ENCODE results near the gene MTG1.
"Not testable (repeated sequence)": the region's sequence is repeated elsewhere in the genome, so short reads cannot be mapped to it uniquely, and the experiment has no call there.

MTG1 gene

DNA sequence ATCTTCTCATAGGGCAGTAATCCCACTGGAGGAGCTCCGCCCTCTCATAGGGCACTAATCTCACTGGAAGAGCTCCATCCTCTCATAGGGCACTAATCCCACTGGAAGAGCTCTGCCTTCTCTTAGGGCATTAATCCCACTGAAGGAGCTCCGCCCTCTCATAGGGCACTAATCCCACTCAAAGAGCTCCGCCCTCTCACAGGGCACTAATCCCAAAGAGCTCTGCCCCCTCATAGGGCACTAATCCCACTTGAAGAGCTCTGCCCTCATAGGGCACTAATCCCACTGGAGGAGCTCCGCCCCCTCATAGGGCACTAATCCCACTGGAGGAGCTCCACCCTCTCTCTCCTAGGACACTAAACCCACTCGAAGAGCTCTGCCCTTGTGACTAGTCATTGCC is 32.7 kb upstream of the MTG1 start:
- no peak overlapping the region for H3K4me3 ChIP-seq (ENCODE audit: low read length)
- peaks cover 45% of the 10 kb centered on the region for H3K36me3 ChIP-seq (ENCODE audit: control insufficient read depth, insufficient read depth, low read length, severe bottlenecking)
- H3K9ac ChIP-seq (ENCODE audit: low read length), result no peak overlapping the region
- no peaks in the 10 kb centered on the region for H3K27me3 ChIP-seq (replicated peaks; ENCODE audit: control insufficient read depth, insufficient read depth, low read length)
- no peaks in the 10 kb centered on the region for H3K9me3 ChIP-seq (ENCODE audit: control insufficient read depth, low read length)
- H3K4me1 ChIP-seq (ENCODE audit: control insufficient read depth, insufficient read depth, low read length), result no peaks in the 10 kb centered on the region
- no peak for DNase-seq (ENCODE audit: low read depth)

DNA sequence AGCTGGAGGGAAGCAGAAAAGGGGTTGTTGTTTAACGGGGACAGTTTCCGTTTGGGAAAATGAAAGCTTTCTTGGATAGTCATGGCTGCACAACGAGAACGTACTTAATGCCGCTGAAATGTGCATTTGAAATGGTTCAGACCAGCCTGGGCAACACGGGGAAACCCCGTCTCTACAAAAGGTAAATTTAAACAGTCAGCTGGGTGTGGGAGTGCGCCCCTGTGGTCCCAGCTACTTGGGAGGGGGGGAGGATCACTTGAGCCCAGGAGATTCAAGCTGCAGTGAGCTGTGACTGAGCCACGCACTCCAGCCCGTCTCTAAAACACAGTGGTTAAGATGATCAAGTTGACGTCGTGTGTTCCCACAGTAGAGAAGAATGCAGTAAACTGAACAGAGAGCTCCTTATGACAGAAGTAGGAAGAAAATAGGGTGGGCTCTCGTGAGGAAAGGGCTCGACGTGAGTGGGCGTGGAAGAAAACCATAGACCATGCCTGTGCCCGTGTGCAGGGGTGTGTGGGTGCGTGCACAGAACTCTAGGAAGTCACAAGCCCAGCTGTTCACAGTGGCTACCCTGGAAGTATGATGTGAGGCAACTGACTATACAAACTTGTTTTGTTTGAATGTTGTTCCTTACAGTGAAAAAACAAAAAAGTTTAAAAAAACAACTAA is 32.0 kb upstream of the MTG1 start:
- H3K9ac ChIP-seq (ENCODE audit: low read length), result no peak overlapping the region
- H3K9me3 ChIP-seq (ENCODE audit: control insufficient read depth, low read length), result no peaks in the 10 kb centered on the region
- peaks cover 52% of the 10 kb centered on the region for H3K36me3 ChIP-seq (ENCODE audit: control insufficient read depth, insufficient read depth, low read length, severe bottlenecking)
- H3K27me3 ChIP-seq (replicated peaks; ENCODE audit: control insufficient read depth, insufficient read depth, low read length), result no peaks in the 10 kb centered on the region
- H3K4me3 ChIP-seq (ENCODE audit: low read length), result no peak overlapping the region
- H3K4me1 ChIP-seq (ENCODE audit: control insufficient read depth, insufficient read depth, low read length), result no peaks in the 10 kb centered on the region
- no peak for DNase-seq (ENCODE audit: low read depth)

DNA sequence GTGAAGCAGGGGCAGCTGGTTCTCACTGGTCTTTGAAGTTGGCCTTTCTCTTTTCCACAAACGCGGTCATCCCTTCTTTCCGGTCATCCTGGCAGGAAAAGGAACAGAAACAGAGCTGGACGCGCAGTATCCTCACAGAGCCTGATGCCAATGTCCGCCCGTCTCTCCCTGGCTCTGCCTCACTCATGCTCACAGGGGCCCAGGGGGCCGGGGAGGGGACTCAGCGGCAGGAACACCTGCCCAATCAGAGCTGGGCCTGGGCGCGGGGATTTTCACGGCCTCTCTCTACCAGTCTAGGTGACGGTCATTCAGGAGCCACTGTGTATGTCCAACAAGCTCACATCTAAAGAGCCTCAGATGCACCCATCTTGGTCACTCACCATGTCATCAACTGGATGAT is 31.1 kb upstream of the MTG1 start:
- Histone ChIP-seq H3K9me3 (ENCODE audit: control insufficient read depth, low read length) (no peaks in the 10 kb centered on the region), H3K4me1 (ENCODE audit: control insufficient read depth, insufficient read depth, low read length) (no peaks in the 10 kb centered on the region), H3K9ac (ENCODE audit: low read length) (no peak overlapping the region), H3K36me3 (ENCODE audit: control insufficient read depth, insufficient read depth, low read length, severe bottlenecking) (peaks cover 55% of the 10 kb centered on the region), H3K4me3 (ENCODE audit: low read length) (no peak overlapping the region), H3K27me3 (replicated peaks; ENCODE audit: control insufficient read depth, insufficient read depth, low read length) (no peaks in the 10 kb centered on the region)
- DNase-seq (ENCODE audit: low read depth), result no peak

DNA sequence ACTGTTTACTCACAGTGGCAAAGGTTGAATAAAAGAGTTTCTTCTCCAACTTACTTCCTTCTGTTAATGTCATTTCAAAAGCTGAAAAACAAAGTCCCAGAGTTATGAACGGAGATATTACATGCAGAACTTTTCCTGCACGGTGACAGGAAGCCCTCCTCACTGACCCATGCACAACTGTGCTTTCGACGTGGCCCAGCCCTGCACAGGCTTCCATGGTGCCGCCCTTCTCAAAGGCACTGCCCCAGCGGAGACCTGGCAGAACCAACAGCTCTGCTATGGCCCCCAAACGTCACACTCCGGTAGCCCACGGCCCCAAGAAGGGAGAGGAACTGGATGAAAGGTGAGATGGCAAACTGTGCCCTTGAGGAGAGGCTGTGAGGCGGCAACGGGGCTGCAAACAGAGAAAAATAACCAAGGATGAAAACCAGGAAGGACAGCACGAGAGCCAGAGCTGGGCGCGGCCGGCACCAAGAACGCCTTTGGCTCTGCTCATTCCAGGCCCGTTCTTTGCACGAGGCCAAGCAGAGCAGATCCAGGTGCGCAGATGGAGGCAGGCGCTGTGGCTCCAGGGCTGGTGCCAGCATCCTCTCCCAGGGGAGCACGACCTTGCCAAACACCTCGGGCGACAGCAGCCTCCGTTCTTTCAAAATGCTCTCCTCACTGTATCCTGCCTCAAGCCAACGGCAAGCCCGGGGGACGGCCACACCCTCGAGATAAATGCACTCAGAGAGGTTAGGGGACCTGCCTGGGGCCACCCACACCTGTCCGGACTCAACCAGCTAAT is 29.1 kb upstream of the MTG1 start:
- no peak overlapping the region for H3K4me3 ChIP-seq (ENCODE audit: low read length)
- no peaks in the 10 kb centered on the region for H3K9me3 ChIP-seq (ENCODE audit: control insufficient read depth, low read length)
- H3K27me3 ChIP-seq (replicated peaks; ENCODE audit: control insufficient read depth, insufficient read depth, low read length), result no peaks in the 10 kb centered on the region
- H3K4me1 ChIP-seq (ENCODE audit: control insufficient read depth, insufficient read depth, low read length), result no peaks in the 10 kb centered on the region
- DNase-seq (ENCODE audit: low read depth), result no peak
- no peak overlapping the region for H3K9ac ChIP-seq (ENCODE audit: low read length)
- peaks cover 75% of the 10 kb centered on the region for H3K36me3 ChIP-seq (ENCODE audit: control insufficient read depth, insufficient read depth, low read length, severe bottlenecking)

DNA sequence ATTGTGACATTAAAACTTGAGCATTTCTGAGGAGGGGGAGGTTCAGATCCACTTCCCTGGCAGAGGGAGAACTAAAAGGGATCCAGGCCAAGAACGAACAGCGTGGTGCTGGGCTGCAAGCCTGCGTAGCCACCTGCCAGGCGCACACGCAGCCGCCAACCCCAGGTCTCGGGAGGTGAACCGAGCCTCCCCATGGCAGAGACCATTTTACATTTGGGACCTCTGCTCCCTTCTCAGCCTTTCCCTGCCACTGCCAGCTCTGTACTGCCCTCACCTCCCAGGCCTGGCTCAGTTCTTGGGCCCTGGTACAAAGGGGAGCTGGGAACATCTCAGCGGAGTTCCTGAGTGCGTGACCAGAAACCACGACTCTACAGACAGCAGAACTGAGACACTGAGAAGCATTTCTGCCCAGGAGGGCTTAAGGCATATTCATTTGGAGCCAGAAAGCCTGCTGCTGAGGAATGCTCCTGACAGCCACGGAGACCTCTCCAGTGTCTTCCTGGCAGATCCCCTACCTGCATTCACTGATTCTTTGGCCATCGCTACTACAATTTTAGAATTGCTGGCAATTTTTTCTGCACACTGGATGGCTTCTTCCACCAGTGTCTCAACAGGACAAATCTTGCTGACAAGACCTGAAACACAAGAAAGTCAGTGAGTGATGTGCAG is 28.4 kb upstream of the MTG1 start:
- no peaks in the 10 kb centered on the region for H3K4me1 ChIP-seq (ENCODE audit: control insufficient read depth, insufficient read depth, low read length)
- no peaks in the 10 kb centered on the region for H3K27me3 ChIP-seq (replicated peaks; ENCODE audit: control insufficient read depth, insufficient read depth, low read length)
- no peak overlapping the region for H3K4me3 ChIP-seq (ENCODE audit: low read length)
- peaks cover 82% of the 10 kb centered on the region for H3K36me3 ChIP-seq (ENCODE audit: control insufficient read depth, insufficient read depth, low read length, severe bottlenecking)
- no peak overlapping the region for H3K9ac ChIP-seq (ENCODE audit: low read length)
- no peaks in the 10 kb centered on the region for H3K9me3 ChIP-seq (ENCODE audit: control insufficient read depth, low read length)
- no peak for DNase-seq (ENCODE audit: low read depth)

DNA sequence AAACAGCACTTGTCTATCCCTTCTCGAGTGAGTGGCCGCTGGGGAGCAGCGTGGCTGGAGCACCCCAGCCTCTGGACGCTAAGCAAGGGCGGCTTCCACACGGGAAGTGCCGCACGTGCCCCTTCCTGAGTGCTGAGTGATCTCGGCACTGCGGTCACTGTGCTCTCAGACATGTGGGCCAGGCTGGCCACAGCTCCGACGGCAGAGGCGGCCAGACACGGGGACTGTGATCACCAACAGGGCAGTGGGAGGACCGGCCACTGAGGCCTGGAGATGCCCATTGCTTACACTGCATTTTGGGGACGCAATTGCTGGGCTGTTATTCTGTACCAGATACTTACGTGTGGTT is 27.9 kb upstream of the MTG1 start:
- Histone ChIP-seq H3K4me1 (ENCODE audit: control insufficient read depth, insufficient read depth, low read length) (no peaks in the 10 kb centered on the region), H3K9me3 (ENCODE audit: control insufficient read depth, low read length) (no peaks in the 10 kb centered on the region), H3K9ac (ENCODE audit: low read length) (no peak overlapping the region), H3K4me3 (ENCODE audit: low read length) (no peak overlapping the region), H3K36me3 (ENCODE audit: control insufficient read depth, insufficient read depth, low read length, severe bottlenecking) (peaks cover 84% of the 10 kb centered on the region), H3K27me3 (replicated peaks; ENCODE audit: control insufficient read depth, insufficient read depth, low read length) (no peaks in the 10 kb centered on the region)
- no peak for DNase-seq (ENCODE audit: low read depth)

DNA sequence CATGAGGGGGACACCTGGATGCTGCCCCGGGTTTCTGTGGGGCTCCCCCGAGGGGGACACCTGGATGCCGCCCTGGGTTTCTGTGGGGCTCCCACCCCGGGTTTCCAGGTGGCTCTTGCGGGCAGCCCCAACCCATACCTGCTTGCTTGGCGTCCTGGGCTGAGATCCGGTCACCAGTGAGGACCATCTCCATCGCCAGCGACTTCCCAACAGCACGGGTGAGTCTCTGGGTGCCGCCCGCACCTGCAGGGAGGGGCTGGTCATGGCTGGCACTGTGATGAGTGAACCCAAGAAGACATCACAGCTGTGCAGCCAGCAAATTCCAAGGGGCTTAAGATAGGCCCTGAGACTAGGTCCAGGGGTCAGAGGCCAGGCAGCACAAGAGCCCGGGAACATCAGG is 27.2 kb upstream of the MTG1 start:
- no peak for DNase-seq (ENCODE audit: low read depth)
- no peaks in the 10 kb centered on the region for H3K9me3 ChIP-seq (ENCODE audit: control insufficient read depth, low read length)
- no peak overlapping the region for H3K9ac ChIP-seq (ENCODE audit: low read length)
- H3K4me3 ChIP-seq (ENCODE audit: low read length), result no peak overlapping the region
- no peaks in the 10 kb centered on the region for H3K27me3 ChIP-seq (replicated peaks; ENCODE audit: control insufficient read depth, insufficient read depth, low read length)
- peaks cover 87% of the 10 kb centered on the region for H3K36me3 ChIP-seq (ENCODE audit: control insufficient read depth, insufficient read depth, low read length, severe bottlenecking)
- H3K4me1 ChIP-seq (ENCODE audit: control insufficient read depth, insufficient read depth, low read length), result peaks cover 5% of the 10 kb centered on the region

DNA sequence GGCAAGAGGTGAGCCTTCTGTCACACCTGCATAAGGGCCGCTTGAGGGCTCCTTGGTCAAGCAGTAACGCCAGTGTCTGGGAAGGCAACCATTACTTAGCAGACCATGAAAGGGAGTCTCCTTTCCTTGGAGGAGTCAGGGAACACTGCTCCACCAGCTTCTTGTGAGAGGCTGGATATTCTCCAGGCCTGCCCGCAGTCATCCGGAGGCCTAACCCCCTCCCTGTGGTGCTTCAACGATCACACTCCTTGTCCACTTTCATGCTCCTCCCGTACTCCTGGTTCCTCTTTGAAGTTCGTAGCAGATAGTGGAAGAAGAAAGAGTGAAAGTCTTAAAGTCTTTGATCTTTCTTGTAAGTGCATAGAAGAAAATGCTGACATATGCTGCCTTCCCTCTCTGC is 26.5 kb upstream of the MTG1 start:
- not testable (repeated sequence) for H3K27me3 ChIP-seq (replicated peaks; ENCODE audit: control insufficient read depth, insufficient read depth, low read length); DNase-seq (ENCODE audit: low read depth); H3K9me3 ChIP-seq (ENCODE audit: control insufficient read depth, low read length); H3K9ac ChIP-seq (ENCODE audit: low read length); H3K4me3 ChIP-seq (ENCODE audit: low read length)
- Histone ChIP-seq H3K4me1 (ENCODE audit: control insufficient read depth, insufficient read depth, low read length) (peaks cover 12% of the 10 kb centered on the region), H3K36me3 (ENCODE audit: control insufficient read depth, insufficient read depth, low read length, severe bottlenecking) (peaks cover 80% of the 10 kb centered on the region)

DNA sequence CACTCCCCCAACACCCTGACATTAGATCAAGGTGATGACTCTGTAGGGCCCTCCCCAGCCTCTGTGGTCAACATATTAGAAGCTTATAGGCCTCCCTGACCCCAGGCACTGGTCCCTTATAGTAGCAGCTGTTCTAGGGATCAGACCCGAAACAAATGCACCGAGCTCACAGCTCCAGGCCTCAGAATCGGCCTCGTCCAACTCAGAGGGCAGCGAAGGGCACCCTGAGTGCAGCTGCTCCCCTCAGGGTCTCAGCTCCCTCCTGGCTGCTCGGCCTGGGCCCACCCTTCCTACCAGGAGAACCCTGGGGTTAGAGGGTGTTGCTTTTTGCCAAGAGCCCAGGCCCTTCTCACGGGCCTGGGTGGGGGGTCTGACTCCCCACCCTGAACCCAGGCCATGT is 25.8 kb upstream of the MTG1 start:
- H3K9me3 ChIP-seq (ENCODE audit: control insufficient read depth, low read length), result no peaks in the 10 kb centered on the region
- H3K36me3 ChIP-seq (ENCODE audit: control insufficient read depth, insufficient read depth, low read length, severe bottlenecking), result peaks cover 73% of the 10 kb centered on the region
- DNase-seq (ENCODE audit: low read depth), result no peak
- no peak overlapping the region for H3K4me3 ChIP-seq (ENCODE audit: low read length)
- no peak overlapping the region for H3K9ac ChIP-seq (ENCODE audit: low read length)
- H3K4me1 ChIP-seq (ENCODE audit: control insufficient read depth, insufficient read depth, low read length), result peaks cover 12% of the 10 kb centered on the region
- no peaks in the 10 kb centered on the region for H3K27me3 ChIP-seq (replicated peaks; ENCODE audit: control insufficient read depth, insufficient read depth, low read length)

DNA sequence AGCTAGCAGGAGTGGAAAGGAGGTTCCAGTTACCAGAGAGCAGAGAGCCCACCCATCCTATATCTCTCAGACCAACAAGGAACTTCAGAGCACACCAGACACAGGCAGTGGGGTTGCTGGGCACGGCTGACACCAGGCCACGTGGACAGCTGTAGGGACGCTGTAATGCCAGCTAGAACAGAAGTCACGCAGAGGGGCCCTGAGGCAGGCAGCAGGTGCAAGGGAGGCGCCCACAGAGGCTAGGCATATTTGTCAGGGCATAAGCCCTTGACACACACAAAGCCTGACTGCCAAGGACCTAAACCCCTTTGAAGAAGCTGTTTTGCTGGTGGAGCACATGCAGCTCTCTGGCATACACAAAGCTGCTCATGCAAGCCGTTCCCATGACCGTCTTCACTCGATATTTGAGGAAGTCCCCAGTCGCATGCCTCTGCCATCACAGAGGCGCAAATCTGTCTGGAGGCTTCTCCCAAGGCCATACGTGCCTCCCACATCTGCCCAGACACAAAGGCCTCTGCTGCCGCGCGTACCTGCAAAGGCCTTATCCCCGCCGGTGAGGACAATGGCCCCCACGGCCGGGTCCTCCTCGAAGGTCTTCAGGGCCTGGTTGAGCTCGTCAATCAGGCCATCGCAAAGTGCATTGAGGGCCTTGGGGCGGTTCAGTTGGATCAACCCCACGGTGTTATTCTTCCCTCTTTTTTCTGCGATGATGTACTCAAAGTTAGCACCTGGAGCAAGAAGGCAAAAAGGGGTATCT is 23.7 kb upstream of the MTG1 start:
- Histone ChIP-seq H3K27me3 (replicated peaks; ENCODE audit: control insufficient read depth, insufficient read depth, low read length) (no peaks in the 10 kb centered on the region), H3K4me3 (ENCODE audit: low read length) (no peak overlapping the region), H3K36me3 (ENCODE audit: control insufficient read depth, insufficient read depth, low read length, severe bottlenecking) (peaks cover 53% of the 10 kb centered on the region), H3K9ac (ENCODE audit: low read length) (no peak overlapping the region), H3K4me1 (ENCODE audit: control insufficient read depth, insufficient read depth, low read length) (peaks cover 17% of the 10 kb centered on the region), H3K9me3 (ENCODE audit: control insufficient read depth, low read length) (no peaks in the 10 kb centered on the region)
- no peak for DNase-seq (ENCODE audit: low read depth)

DNA sequence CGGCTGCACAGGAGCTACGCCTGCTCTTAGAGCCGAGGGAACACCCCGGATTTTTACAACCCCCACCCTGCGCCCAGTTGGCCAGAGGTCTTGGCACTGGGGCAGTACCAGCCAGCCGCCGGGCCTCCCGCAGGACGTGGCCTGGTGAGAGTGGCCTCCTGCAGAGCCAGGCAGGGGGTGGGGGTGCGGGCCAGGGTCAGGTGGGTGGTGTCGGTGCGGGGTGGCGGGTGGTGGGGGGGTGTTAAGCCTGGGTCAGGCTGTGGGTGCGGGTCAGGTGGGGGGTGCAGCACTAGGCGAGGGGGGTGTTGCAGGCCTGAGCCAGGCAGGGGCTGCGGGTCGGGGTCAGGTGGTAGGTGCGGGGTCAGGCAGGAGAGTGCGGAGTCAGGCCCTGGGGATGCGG is 21.4 kb upstream of the MTG1 start:
- Histone ChIP-seq H3K9ac (ENCODE audit: low read length) (peak overlapping the region; percentile 58), H3K27me3 (replicated peaks; ENCODE audit: control insufficient read depth, insufficient read depth, low read length) (no peaks in the 10 kb centered on the region), H3K4me3 (ENCODE audit: low read length) (peak overlapping the region; percentile 75), H3K4me1 (ENCODE audit: control insufficient read depth, insufficient read depth, low read length) (peaks cover 17% of the 10 kb centered on the region), H3K9me3 (ENCODE audit: control insufficient read depth, low read length) (no peaks in the 10 kb centered on the region), H3K36me3 (ENCODE audit: control insufficient read depth, insufficient read depth, low read length, severe bottlenecking) (peaks cover 34% of the 10 kb centered on the region)
- no peak for DNase-seq (ENCODE audit: low read depth)

All from adipocyte (in vitro differentiated cells).